Neural cell (in vitro differentiated cells): ENCODE measurements around the gene NHSL1. TPM values are rescaled to one million over a fixed set of nuclear protein-coding genes. Genes with fewer than 3 reads are reported as not detected.

Experiments
- H2AFZ ChIP-seq: fragments of 200-600, 300-800 bp; sonication (generic), shearing (Covaris generic); 2 replicates; pipeline ENCODE4 v1.6.0; 2014; ENCODE audit warnings: low read depth, mild to moderate bottlenecking, antibody characterized with exemption, low read length, moderate library complexity
- H3F3A ChIP-seq: fragments of 200-600 bp; shearing (Covaris generic); 2 replicates; pipeline ENCODE4 v1.6.1; 2016; ENCODE audit warnings: mild to moderate bottlenecking, moderate library complexity, mixed read lengths, antibody characterized with exemption, low read length; ENCODE audit not compliant: insufficient read depth, poor library complexity, severe bottlenecking
- H3K27ac ChIP-seq: fragments of 200-600, 300-800 bp; sonication (generic), shearing (Covaris generic); 2 replicates; pipeline ENCODE4 v1.5.1; 2014; ENCODE audit warnings: mild to moderate bottlenecking, low read length, moderate library complexity
- H3K27me3 ChIP-seq: fragments of 300-800, 200-600 bp; sonication (generic), shearing (Covaris generic); 2 replicates; pipeline ENCODE4 v1.6.0; 2014; ENCODE audit warnings: mild to moderate bottlenecking, low read depth, low read length, moderate library complexity; ENCODE audit not compliant: insufficient read depth
- H3K36me3 ChIP-seq: fragments of 300-800, 200-600 bp; sonication (generic), shearing (Covaris generic); 2 replicates; pipeline ENCODE4 v1.5.1; 2014; ENCODE audit warnings: mild to moderate bottlenecking, antibody characterized with exemption, low read length, moderate library complexity; ENCODE audit not compliant: insufficient read depth
- H3K4me2 ChIP-seq: fragments of 300-800, 200-600 bp; sonication (generic), shearing (Covaris generic); 2 replicates; pipeline ENCODE4 v1.6.0; 2014; ENCODE audit warnings: mild to moderate bottlenecking, low read length
- H3K4me3 ChIP-seq: fragments of 300-800, 200-600 bp; sonication (generic), shearing (Covaris generic); 2 replicates; pipeline ENCODE4 v1.5.1; 2014; ENCODE audit warnings: mild to moderate bottlenecking, low read length, moderate library complexity
- H3K79me2 ChIP-seq: fragments of 200-600 bp; shearing (Covaris generic); replicated peaks from 2 replicates; pipeline ENCODE4 v1.6.0; 2014; ENCODE audit warnings: mild to moderate bottlenecking, low read length, moderate library complexity; ENCODE audit not compliant: insufficient read depth
- H3K9ac ChIP-seq: fragments of 300-800, 200-600 bp; sonication (generic), shearing (Covaris generic); 2 replicates; pipeline ENCODE4 v1.6.1; 2016; ENCODE audit warnings: mild to moderate bottlenecking, low read length, mixed read lengths
- H3K9me2 ChIP-seq: fragments of 200-600 bp; shearing (Covaris generic); 2 replicates; pipeline ENCODE4 v1.6.1; 2016; ENCODE audit warnings: mild to moderate bottlenecking, low read length, mixed read lengths; ENCODE audit not compliant: insufficient read depth
- H3K9me3 ChIP-seq: fragments of 200-600, 300-800 bp; sonication (generic), shearing (Covaris generic); 2 replicates; pipeline ENCODE4 v1.6.1; 2016; ENCODE audit warnings: mild to moderate bottlenecking, mixed run types, low read length, moderate library complexity, mixed read lengths
- H4K20me1 ChIP-seq: fragments of 200-600 bp; shearing (Covaris generic); 2 replicates; pipeline ENCODE4 v1.6.1; 2016; ENCODE audit warnings: mild to moderate bottlenecking, mixed run types; ENCODE audit not compliant: insufficient read depth
- EP300 ChIP-seq: fragments of 450-650 bp; conservative IDR thresholded peaks from 2 replicates; pipeline ENCODE4 v1.6.1; 2014; ENCODE audit warnings: antibody characterized with exemption, mild to moderate bottlenecking, moderate library complexity; ENCODE audit not compliant: poor library complexity, severe bottlenecking
- EZH2 ChIP-seq: fragments of 200-600, 300-800 bp; shearing (Covaris generic), sonication (generic); IDR thresholded peaks from 2 replicates; pipeline ENCODE4 v1.6.1; 2014; ENCODE audit warnings: antibody characterized with exemption, low read length, borderline replicate concordance, mild to moderate bottlenecking; ENCODE audit not compliant: insufficient read depth, poor library complexity, severe bottlenecking
- MXI1 ChIP-seq: fragments of 450-650 bp; conservative IDR thresholded peaks from 2 replicates; pipeline ENCODE4 v1.6.1; 2014; ENCODE audit warnings: antibody characterized with exemption, mild to moderate bottlenecking; ENCODE audit not compliant: poor library complexity, severe bottlenecking
- POLR2AphosphoS5 ChIP-seq: IDR thresholded peaks from 2 replicates; pipeline ENCODE4 v1.6.1; 2012
- RAD21 ChIP-seq: fragments of 450-650 bp; conservative IDR thresholded peaks from 2 replicates; pipeline ENCODE4 v1.6.1; 2014; ENCODE audit warnings: antibody characterized with exemption, mild to moderate bottlenecking, moderate library complexity
- REST ChIP-seq: IDR thresholded peaks from 2 replicates; pipeline ENCODE4 v1.6.1; 2012; ENCODE audit warnings: borderline replicate concordance
- SMC3 ChIP-seq: fragments of 450-650 bp; conservative IDR thresholded peaks from 2 replicates; pipeline ENCODE4 v1.6.1; 2014; ENCODE audit warnings: antibody characterized with exemption, mild to moderate bottlenecking, moderate library complexity; ENCODE audit not compliant: poor library complexity
- TAF1 ChIP-seq: IDR thresholded peaks from 2 replicates; pipeline ENCODE4 v1.6.1; 2012; ENCODE audit warnings: low read depth
- polyA plus RNA-seq: library from polyadenylated mRNA; depleted of rRNA; stranded (reverse); fragments of >200 nt; gene quantifications from 2 replicates; pipeline ENCODE4 v1.2.3, GENCODE V29; 2014
- TF ChIP-seq, protein P1 (sequence below): fragments of 450-650 bp; IDR thresholded peaks from 2 replicates; pipeline ENCODE4 v1.5.1; 2014; ENCODE audit warnings: antibody characterized with exemption, mild to moderate bottlenecking, moderate library complexity; ENCODE audit not compliant: poor library complexity, severe bottlenecking

NHSL1 gene
- polyA plus RNA-seq, 1 donor from 2014 or later: 2.4 TPM

GRCh38 chr6:138424004-138424904 is 75.0 kb downstream of the NHSL1 start:
- no peaks in the 10 kb centered on the region for H3K79me2 ChIP-seq
- H3K36me3 ChIP-seq: no peaks in the 10 kb centered on the region
- TF ChIP-seq EZH2 (no peak), EP300 (no peak), SMC3 (no peak), POLR2AphosphoS5 (no peak), MXI1 (no peak), RAD21 (no peak), TAF1 (no peak), REST (no peak)
- TF ChIP-seq, protein P1, sequence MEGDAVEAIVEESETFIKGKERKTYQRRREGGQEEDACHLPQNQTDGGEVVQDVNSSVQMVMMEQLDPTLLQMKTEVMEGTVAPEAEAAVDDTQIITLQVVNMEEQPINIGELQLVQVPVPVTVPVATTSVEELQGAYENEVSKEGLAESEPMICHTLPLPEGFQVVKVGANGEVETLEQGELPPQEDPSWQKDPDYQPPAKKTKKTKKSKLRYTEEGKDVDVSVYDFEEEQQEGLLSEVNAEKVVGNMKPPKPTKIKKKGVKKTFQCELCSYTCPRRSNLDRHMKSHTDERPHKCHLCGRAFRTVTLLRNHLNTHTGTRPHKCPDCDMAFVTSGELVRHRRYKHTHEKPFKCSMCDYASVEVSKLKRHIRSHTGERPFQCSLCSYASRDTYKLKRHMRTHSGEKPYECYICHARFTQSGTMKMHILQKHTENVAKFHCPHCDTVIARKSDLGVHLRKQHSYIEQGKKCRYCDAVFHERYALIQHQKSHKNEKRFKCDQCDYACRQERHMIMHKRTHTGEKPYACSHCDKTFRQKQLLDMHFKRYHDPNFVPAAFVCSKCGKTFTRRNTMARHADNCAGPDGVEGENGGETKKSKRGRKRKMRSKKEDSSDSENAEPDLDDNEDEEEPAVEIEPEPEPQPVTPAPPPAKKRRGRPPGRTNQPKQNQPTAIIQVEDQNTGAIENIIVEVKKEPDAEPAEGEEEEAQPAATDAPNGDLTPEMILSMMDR: no peak
- no peaks in the 10 kb centered on the region for H3K27me3 ChIP-seq
- H3K27ac ChIP-seq: no peak overlapping the region
- no peaks in the 10 kb centered on the region for H3F3A ChIP-seq
- no peaks in the 10 kb centered on the region for H4K20me1 ChIP-seq
- H3K4me3 ChIP-seq: no peak overlapping the region
- H3K9me2 ChIP-seq: no peaks in the 10 kb centered on the region
- H3K9ac ChIP-seq: no peak overlapping the region
- no peaks in the 10 kb centered on the region for H3K9me3 ChIP-seq
- H3K4me2 ChIP-seq: no peak overlapping the region
- no peak overlapping the region for H2AFZ ChIP-seq

DNA sequence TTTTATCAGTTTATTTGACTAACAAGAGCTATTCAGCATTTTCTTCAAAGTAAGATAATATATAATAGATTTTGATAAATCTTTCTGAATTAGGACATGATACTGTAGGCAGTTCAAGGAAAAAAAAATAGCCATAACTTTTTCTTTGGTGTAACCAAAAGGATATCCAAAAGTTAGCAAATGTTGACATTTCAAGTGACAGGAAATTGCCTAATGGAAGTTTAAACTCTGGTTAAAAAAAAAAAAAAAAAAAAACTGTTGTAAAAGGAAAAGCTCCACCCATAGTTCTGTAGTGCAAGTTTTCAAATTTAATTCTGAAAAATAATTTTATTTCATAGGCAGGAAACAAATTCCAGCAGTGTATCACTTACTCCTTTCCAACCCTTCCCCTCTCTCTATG is 76.4 kb downstream of the NHSL1 start:
- H3K27ac ChIP-seq: no peak overlapping the region
- no peak overlapping the region for H3K4me3 ChIP-seq
- no peaks in the 10 kb centered on the region for H3K79me2 ChIP-seq
- TF ChIP-seq, protein P1: no peak
- TF ChIP-seq POLR2AphosphoS5 (no peak), MXI1 (no peak), EZH2 (no peak)
- H3K36me3 ChIP-seq: no peaks in the 10 kb centered on the region
- no peaks in the 10 kb centered on the region for H3K9me2 ChIP-seq
- no peak overlapping the region for H3K9ac ChIP-seq
- no peaks in the 10 kb centered on the region for H4K20me1 ChIP-seq
- no peaks in the 10 kb centered on the region for H3K9me3 ChIP-seq
- no peaks in the 10 kb centered on the region for H3F3A ChIP-seq
- no peak overlapping the region for H3K4me2 ChIP-seq
- H3K27me3 ChIP-seq: no peaks in the 10 kb centered on the region
- no peak overlapping the region for H2AFZ ChIP-seq
